HG03159 (cell line): Measurements from ENCODE around the gene BOLA3.
"Not testable (repeated sequence)": the region's sequence is repeated elsewhere in the genome, so short reads cannot be mapped to it uniquely, and the experiment has no call there.

Experiments used
- ATAC-seq: cut with Tn5 transposase; IDR thresholded peaks from one replicate; pipeline ENCODE4 v1.9.1; 2021; ENCODE audit warnings: mild to moderate bottlenecking, moderate library complexity; ENCODE audit not compliant: unreplicated experiment

The BOLA3 gene

GRCh38 chr2:74105413-74105812 lies 42.3 kb downstream of the BOLA3 start:
- ATAC-seq: no peak

DNA sequence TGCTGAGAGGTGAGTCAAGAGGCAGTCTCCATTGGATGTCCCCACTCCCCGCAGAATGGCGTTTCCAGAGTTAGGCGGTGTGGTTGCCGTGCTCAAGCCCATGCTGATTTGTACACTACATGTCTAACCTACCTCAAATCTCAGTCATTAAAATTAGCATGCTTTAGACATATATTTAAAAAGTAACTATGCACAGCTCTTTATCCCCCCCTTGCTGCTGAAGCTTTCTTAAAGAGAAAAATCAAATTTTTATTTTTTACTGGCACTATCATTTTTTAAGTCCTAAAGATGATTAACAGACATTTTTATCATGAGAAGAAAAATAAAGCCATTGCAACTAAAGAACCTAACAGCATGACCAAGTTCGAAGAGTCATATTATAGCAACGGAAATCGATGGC lies 42.9 kb downstream of the BOLA3 start:
- ATAC-seq: no peak

DNA sequence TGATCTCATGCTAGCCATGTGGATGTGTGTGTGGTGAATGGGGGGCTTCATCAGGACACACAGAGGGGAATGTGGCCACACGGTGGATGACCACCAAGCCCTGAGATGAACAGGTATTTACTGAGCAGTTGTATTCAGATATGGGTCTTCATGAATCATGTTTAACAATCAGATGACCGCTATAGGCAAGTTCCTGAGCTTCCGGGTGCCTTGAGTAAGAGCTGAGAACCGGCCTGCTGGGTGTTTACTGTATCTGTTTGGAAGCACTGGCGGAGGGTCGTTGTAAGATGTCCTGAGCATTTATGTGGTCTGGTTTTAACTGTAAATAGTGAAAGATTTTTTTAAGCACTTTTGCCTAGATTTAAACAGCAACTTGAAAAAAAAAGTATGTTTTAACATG lies 43.9 kb downstream of the BOLA3 start:
- ATAC-seq: no peak

- no peak for ATAC-seq
Observed at GRCh38 chr2:74102516-74102915, 45.2 kb downstream of the BOLA3 start.

DNA sequence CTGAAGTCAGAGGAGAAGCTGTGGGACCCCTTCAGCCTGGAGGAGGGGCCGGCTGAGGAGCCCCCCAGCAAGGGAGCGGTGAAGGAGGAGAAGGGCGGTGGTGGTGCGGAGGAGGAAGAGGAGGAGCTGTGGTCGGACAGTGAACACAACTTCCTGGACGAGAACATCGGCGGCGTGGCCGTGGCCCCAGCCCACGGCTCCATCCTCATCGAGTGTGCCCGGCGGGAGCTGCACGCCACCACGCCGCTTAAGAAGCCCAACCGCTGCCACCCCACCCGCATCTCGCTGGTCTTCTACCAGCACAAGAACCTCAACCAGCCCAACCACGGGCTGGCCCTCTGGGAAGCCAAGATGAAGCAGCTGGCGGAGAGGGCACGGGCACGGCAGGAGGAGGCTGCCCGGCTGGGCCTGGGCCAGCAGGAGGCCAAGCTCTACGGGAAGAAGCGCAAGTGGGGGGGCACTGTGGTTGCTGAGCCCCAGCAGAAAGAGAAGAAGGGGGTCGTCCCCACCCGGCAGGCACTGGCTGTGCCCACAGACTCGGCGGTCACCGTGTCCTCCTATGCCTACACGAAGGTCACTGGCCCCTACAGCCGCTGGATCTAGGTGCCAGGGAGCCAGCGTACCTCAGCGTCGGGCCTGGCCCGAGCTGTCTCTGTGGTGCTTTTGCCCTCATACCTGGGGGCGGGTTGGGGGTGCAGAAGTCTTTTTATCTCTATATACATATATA lies 46.0 kb downstream of the BOLA3 start:
- no peak for ATAC-seq

GRCh38 chr2:74100254-74101216 lies 47.2 kb downstream of the BOLA3 start:
- ATAC-seq: no peak

DNA sequence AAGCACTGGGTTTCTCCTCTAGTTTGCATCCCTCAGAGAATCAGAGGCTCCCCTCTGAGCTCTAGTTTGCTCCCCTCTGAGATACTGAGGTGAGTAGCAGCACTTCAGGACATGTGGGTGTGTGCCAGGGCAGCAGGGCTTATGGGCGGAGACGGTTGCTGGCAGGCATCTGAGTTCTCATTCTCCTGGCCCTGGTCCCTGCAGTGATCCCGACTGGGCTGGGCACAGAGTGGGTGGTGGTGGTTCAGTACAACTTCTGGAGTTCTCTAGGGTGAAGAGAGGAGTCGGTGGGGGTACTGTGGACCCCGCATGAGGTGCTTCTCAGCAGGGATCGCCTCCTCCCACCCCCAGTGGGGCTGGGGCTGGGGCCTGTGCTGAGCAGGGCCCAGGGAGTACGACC lies 47.9 kb downstream of the BOLA3 start:
- no peak for ATAC-seq

DNA sequence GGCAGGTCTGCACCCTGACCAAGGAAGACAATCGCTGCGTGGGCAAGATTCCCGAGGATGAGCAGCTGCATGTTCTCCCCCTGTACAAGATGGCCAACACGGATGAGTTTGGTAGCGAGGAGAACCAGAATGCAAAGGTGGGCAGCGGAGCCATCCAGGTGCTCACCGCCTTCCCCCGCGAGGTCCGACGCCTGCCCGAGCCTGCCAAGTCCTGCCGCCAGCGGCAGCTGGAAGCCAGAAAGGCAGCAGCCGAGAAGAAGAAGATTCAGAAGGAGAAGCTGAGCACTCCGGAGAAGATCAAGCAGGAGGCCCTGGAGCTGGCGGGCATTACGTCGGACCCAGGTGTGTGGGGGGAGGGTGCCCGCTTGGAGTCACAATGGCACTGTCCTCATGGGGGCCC lies 48.4 kb downstream of the BOLA3 start:
- ATAC-seq: no peak

DNA sequence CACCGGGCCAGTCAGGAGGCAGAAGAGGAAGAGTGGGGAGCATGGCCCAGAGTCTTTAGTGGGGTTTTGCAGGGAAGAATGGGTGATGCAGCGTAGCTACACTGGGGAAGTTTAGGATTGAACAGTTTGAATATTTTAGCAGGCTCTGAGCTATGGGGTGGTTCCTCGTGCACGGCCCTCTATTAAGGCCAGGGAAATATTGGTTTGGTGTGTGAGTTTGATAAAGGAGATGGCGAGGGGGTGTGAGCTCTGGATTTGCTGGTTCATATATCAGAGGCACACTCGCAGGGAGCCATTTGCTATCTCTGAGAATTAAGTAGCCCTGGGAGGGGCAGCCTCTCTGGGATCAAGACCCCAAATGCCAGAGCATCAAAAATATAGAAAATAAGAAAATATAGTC lies 50.1 kb downstream of the BOLA3 start:
- ATAC-seq: no peak

DNA sequence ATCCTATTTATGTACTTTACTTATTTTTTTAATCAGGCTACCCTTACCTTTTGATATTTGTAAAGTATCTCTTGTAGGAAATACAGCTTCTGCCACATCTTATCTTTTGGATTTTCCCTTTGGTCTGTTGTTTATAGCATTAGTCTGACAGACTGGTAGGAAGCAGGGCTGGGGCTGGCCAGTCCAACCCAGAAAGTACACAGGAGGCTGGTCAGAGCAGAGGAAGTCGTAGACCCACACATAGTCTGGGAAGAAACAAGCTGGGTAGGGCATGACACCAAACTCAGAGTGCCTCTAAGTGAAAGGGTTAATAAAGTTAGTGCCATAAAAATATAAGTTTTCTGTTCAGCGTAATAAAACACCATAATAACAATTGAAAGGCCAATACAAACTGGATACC lies 51.7 kb downstream of the BOLA3 start:
- ATAC-seq: no peak

DNA sequence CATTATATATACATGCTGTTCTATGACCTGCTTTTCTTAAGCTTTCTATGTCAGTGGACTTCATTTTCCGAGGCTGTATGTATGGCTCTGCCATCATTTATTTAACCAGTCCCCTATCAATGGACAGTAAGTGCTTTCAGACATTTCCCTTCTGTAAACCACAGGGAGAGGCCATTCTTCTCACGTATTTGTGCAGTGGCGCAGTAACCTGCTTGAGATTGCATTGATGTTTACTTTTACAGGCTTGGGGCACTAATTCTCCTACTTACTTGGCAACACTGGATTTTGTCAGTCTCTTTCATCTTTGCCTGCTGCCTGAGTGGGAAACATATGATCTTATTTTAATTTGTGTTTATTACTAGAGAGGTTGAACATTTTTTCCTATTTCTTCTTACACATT lies 52.1 kb downstream of the BOLA3 start:
- ATAC-seq: no peak

- ATAC-seq: no peak
Observed at GRCh38 chr2:74094291-74094690, 53.4 kb downstream of the BOLA3 start.

DNA sequence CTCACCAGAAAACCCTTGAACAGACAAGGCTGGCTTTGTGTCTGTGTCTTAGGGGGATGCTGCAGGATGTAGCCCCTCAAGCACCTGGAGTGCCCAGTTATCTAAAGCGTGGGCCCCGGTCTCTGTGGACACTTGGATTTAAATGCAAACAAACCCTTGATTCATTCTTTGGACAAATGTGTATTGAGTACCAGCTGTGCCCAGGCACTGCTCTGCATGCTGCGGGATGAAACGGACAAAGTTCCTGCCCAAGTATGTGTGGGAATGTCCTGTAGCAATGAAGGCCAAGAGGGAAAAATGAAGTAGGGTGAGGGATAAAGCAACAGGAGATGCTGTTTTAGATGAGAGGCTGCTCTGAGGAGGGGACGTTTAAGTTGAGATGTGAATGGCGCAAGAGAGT lies 53.9 kb downstream of the BOLA3 start:
- no peak for ATAC-seq

- ATAC-seq: no peak
Observed at GRCh38 chr2:74093426-74093825, 54.3 kb downstream of the BOLA3 start.

DNA sequence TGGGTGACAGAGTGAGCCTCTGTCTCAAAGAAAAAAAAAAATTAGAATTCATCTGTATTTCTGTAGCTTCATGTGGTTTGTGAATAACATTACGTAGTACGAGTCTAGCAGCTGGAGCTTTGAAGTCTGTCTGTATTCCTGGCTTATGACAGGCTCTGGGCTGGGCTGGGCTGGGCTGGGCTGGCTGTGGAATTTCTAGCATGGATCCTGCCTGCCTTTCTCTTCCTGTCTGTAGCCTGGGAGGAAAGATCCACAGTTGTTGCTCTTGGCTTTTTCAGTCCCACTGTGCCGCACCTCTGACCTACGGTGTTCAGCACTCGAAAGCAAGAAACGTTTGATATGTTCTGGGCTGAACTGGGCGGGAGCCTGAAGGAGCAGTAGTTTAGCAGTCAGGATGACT lies 55.4 kb downstream of the BOLA3 start:
- no peak for ATAC-seq

GRCh38 chr2:74091391-74091790 lies 56.3 kb downstream of the BOLA3 start:
- ATAC-seq: no peak

- no peak for ATAC-seq
Observed at GRCh38 chr2:74089816-74090745, 57.6 kb downstream of the BOLA3 start.

GRCh38 chr2:74088676-74089075 lies 59.0 kb downstream of the BOLA3 start:
- not testable (repeated sequence) for ATAC-seq

- ATAC-seq: no peak
Observed at GRCh38 chr2:74087696-74088095, 60.0 kb downstream of the BOLA3 start.

DNA sequence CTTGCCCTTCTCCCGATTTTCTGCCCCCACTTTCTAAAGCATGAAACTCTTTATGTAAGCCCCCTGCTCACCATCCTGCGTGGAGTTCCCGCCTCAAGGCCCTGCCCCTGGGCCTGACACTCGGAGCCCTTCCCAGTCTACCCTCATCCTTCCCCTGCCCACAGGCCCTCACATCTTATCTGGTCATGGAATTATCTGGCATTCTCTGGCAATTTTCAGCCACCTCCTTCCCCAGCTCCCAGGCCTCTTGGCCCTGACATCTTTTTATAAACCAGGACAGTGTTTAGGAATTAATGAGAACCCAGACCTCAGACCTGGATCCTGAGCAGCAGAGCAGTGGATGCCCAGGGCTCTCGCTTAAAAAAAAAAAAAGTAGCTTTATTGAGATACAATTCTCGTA lies 61.7 kb downstream of the BOLA3 start:
- ATAC-seq: no peak
